Measurements from ENCODE around the gene LEF1.

- no peak for TF ChIP-seq CTCF (conservative IDR thresholded peaks at IDR 0.05; ENCODE audit: low read depth in 2 of 2)
- no peak for TF ChIP-seq EZH2 (IDR thresholded peaks at IDR 0.05; ENCODE audit: low read depth, unreplicated experiment)
Observed at GRCh38 chr4:108048157-108048556, 120.6 kb downstream of the LEF1 start.

Measured in GM23338 (cell line).